HEK293 (cell line): ENCODE results near the gene RANGAP1.
A peak's percentile ranks its signal among the peaks of the same experiment; 100 is the strongest.

Experiments used
- CTCF ChIA-PET: fragments of 350-600 bp; formaldehyde crosslinking; extraction: SDS; loops from one replicate; lab custom pipeline; 2021; ENCODE audit warnings: antibody characterized with exemption; lab: Yijun Ruan, JAX
- POLR2A ChIA-PET: fragments of 300-600 bp; formaldehyde crosslinking; extraction: SDS; loops from one replicate; lab custom pipeline; 2020; ENCODE audit warnings: antibody characterized with exemption, inconsistent platforms; lab: Yijun Ruan, JAX
- H3K27ac ChIP-seq: fragments of 200-500 bp; sonication (Bioruptor generic); 2 replicates; pipeline ENCODE4 v1.5.1; 2014; ENCODE audit warnings: low read depth, low read length, control low read depth, inconsistent platforms; ENCODE audit errors: extremely low read depth
- H3K36me3 ChIP-seq, 2 experiments: fragments of 200-500 bp in 1 of 2; sonication (Bioruptor generic) in 1 of 2; 1 replicate in 1 of 2; 2 replicates in 1 of 2; pipeline ENCODE4 v1.5.1; 2014 to 2017; ENCODE audit warnings: inconsistent platforms in 2 of 2, low read length in 2 of 2; ENCODE audit not compliant: control insufficient read depth in 2 of 2, insufficient read depth in 1 of 2
- H3K4me1 ChIP-seq: fragments of 200-500 bp; sonication (Bioruptor generic); 2 replicates; pipeline ENCODE4 v1.5.1; 2014; ENCODE audit warnings: mild to moderate bottlenecking, low read length, inconsistent platforms; ENCODE audit not compliant: control insufficient read depth, insufficient read depth
- H3K4me3 ChIP-seq: 2 replicates; pipeline ENCODE4 v1.5.1; 2011; ENCODE audit warnings: low read depth, mild to moderate bottlenecking, control low read depth, low read length, moderate library complexity
- H3K9me3 ChIP-seq: fragments of 200-500 bp; sonication (Bioruptor generic); 2 replicates; pipeline ENCODE4 v1.5.1; 2014; ENCODE audit warnings: low read depth, low read length, inconsistent platforms; ENCODE audit not compliant: control insufficient read depth, insufficient read depth
- SP2 ChIP-seq: fragments of 450-650 bp; formaldehyde crosslinking; IDR thresholded peaks from 2 replicates; pipeline ENCODE4 v1.5.1; 2016; ENCODE audit warnings: missing biosample characterization, missing genetic modification characterization
- ZBTB44 ChIP-seq: fragments of 450-650 bp; IDR thresholded peaks from 2 replicates; pipeline ENCODE4 v1.5.1; 2018; ENCODE audit warnings: missing biosample characterization, mild to moderate bottlenecking, missing genetic modification characterization
- ZNF280D ChIP-seq: fragments of 450-650 bp; formaldehyde crosslinking; IDR thresholded peaks from 2 replicates; pipeline ENCODE4 v1.5.1; 2016; ENCODE audit warnings: missing biosample characterization, missing genetic modification characterization
- ZNF335 ChIP-seq: fragments of 450-650 bp; formaldehyde crosslinking; conservative IDR thresholded peaks from 2 replicates; pipeline ENCODE4 v1.5.1; 2016; ENCODE audit warnings: missing biosample characterization, missing genetic modification characterization
- ZNF362 ChIP-seq: fragments of 450-650 bp; formaldehyde crosslinking; IDR thresholded peaks from 2 replicates; pipeline ENCODE4 v1.5.1; 2016; ENCODE audit warnings: missing biosample characterization, missing genetic modification characterization
- ZNF518A ChIP-seq: fragments of 450-650 bp; formaldehyde crosslinking; conservative IDR thresholded peaks from 2 replicates; pipeline ENCODE4 v1.5.1; 2016; ENCODE audit warnings: low read depth, missing biosample characterization, missing genetic modification characterization
- ZNF580 ChIP-seq: fragments of 450-650 bp; formaldehyde crosslinking; IDR thresholded peaks from 2 replicates; pipeline ENCODE4 v1.5.1; 2016; ENCODE audit warnings: missing biosample characterization, missing genetic modification characterization
- ZNF623 ChIP-seq: fragments of 450-650 bp; formaldehyde crosslinking; IDR thresholded peaks from 2 replicates; pipeline ENCODE4 v1.5.1; 2016; ENCODE audit warnings: missing biosample characterization, missing genetic modification characterization
- ZNF791 ChIP-seq: fragments of 450-650 bp; formaldehyde crosslinking; IDR thresholded peaks from 2 replicates; pipeline ENCODE4 v1.5.1; 2016; ENCODE audit warnings: missing biosample characterization, missing genetic modification characterization

The RANGAP1 gene

GRCh38 chr22:41203118-41203517 is 82.9 kb downstream of the RANGAP1 start:
- H3K9me3 ChIP-seq = no peaks in the 10 kb centered on the region
- peaks cover 4 to 7% of the 10 kb centered on the region in 2 experiments; a peak in 2 of 3 replicates for H3K36me3 ChIP-seq
- POLR2A ChIA-PET = no interaction called here
- no peak overlapping the region for H3K27ac ChIP-seq
- 0 out of 2 replicates have a peak, but pooled peaks cover 2% of the 10 kb centered on the region for H3K4me1 ChIP-seq
- H3K4me3 ChIP-seq = no peak overlapping the region
- TF ChIP-seq ZNF580 (tag by site-specific recombination) = peak; percentile 21; the same call in 1 of the 2 replicates
- peak; percentile 99 for TF ChIP-seq ZNF623 (tag by site-specific recombination)
- TF ChIP-seq ZNF280D (tag by site-specific recombination) = 0 out of 2 replicates have a peak, but pooled peaks have one; percentile 22
- TF ChIP-seq ZNF791 (tag by site-specific recombination) = no peak
- CTCF ChIA-PET = no interaction called here

- Histone ChIP-seq H3K9me3 (no peaks in the 10 kb centered on the region), H3K4me3 (no peak overlapping the region), H3K27ac (no peak overlapping the region), H3K4me1 (0 out of 2 replicates have a peak, but pooled peaks cover 4% of the 10 kb centered on the region), H3K36me3 (no peaks in the 10 kb centered on the region; a peak in 1 of 3 replicates)
- CTCF ChIA-PET = no interaction called here
- no peak for TF ChIP-seq ZNF518A (tag by site-specific recombination)
- POLR2A ChIA-PET = no interaction called here
Observed at GRCh38 chr22:41201141-41201540, 84.8 kb downstream of the RANGAP1 start.

- no peak overlapping the region; the same call in 1 of the 2 replicates for H3K27ac ChIP-seq
- H3K4me3 ChIP-seq = peak overlapping the region; percentile 84
- TF ChIP-seq SP2 (peak; percentile 49), ZNF335 (tag by site-specific recombination) (peak; percentile 53), ZNF362 (tag by site-specific recombination) (peak; percentile 34; the same call in 1 of the 2 replicates), ZBTB44 (tag by site-specific recombination) (no peak)
- TF ChIP-seq, all 188 proteins: peak for 3
- ChIA-PET POLR2A (interaction anchor here (0.6 to 1.4 kb wide), 7 partner anchors 9 to 249 kb away, joined by 3 to 7 read pairs (median 3); partner anchors contain the start of genes RBX1, TEF and TOB2), CTCF (interaction anchor here (0.8 to 3.1 kb wide), 4 partner anchors 10 to 275 kb away, joined by 3 to 7 read pairs (median 4); no protein-coding TSS in a partner anchor)
- Histone ChIP-seq H3K4me1 (0 out of 2 replicates have a peak, but pooled peaks cover 2% of the 10 kb centered on the region), H3K36me3 (no peaks in the 10 kb centered on the region; a peak in 1 of 3 replicates), H3K9me3 (no peaks in the 10 kb centered on the region)
Observed at GRCh38 chr22:41198027-41198580, 87.9 kb downstream of the RANGAP1 start.
